HG03520 (cell line): Measurements from ENCODE around the gene TMEM182.

Experiments used
- ATAC-seq: cut with Tn5 transposase; IDR thresholded peaks from one replicate; pipeline ENCODE4 v1.9.1; 2021; ENCODE audit warnings: mild to moderate bottlenecking, moderate library complexity; ENCODE audit not compliant: unreplicated experiment

The TMEM182 gene

DNA sequence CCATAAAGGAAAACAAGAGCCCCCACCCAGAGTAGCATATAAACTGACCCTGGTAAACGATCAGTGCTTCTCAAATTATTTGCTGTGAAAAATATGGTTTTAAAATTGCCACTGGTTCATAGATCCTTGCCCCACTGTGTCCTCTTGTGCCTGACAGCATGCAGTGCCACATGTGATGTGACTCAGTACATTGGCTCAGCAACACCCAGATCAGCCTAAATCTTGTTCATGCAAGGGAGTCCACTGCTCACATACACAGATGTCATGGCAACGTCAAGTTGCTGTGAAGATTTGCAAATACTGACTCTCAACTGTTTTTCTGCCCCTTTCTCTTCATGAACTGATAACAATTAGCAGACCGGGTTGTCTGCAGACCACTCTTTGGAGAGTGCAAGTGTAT is 91.0 kb downstream of the TMEM182 start:
- ATAC-seq = no peak
